ENCODE results near the gene MYL4.
A peak's percentile ranks its signal among the peaks of the same experiment; 100 is the strongest.
"Not testable (repeated sequence)": the region's sequence is repeated elsewhere in the genome, so short reads cannot be mapped to it uniquely, and the experiment has no call there.

MYL4 gene

DNA sequence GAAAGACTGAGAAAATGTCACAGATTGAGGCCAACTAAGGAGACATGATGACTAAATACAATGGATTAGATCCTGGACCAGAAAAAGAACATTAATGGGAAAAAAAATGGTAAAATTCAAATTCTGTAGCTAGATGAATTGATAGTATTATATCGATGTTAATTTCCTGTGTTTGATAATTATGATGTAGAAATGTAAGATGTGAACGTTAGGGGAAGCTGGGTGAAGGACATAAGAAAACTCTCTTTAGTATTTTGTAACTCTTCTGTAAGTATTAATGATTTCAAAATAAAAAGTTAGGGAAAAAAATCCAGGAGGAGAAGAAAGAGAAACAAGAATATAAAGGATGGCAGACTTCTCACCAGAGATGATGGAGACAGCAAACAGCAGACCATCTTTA is 41.7 kb downstream of the MYL4 start:
- no peak for DNase-seq

- DNase-seq = no peak
These were observed 42.3 kb downstream of the MYL4 start for GRCh38 chr17:47251421-47251940.

- DNase-seq = no peak
These were observed 43.1 kb downstream of the MYL4 start for GRCh38 chr17:47252209-47252608.

DNA sequence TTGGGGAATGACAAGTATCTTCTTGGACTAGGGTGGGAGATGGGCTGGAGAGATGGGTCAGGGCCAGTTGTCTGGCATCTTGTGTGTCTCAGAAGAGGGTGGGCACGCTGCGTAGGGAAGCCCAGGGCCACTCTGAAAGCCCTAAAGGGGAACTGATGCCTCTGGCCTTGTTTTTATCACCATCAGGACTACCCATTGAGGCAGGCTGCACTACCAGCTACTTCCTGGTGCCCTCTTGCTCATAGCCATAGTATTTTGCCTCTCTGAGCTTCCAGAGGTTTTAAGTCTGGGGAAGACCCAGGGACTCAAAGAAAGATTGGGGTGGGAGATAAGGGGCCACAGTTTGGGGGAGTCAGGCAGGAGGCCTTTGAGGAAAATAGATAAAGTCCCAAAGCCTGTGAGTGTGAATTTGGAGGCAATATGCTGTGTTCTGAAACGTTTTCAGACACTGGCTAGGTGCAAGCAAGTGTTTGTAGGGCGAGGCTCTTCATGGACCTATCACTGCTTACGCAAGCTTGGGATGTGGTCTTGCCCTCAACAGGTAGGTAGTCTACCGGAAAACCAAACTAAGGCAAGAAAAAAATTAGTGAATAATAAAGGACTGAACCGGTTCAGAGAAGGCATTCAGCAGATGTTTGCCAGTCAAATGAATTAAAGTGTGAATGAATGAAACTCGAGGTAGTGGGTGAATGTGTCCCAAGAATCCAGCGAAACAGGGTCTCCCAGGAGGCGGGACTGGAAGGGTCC is 43.8 kb downstream of the MYL4 start:
- DNase-seq = no peak

DNA sequence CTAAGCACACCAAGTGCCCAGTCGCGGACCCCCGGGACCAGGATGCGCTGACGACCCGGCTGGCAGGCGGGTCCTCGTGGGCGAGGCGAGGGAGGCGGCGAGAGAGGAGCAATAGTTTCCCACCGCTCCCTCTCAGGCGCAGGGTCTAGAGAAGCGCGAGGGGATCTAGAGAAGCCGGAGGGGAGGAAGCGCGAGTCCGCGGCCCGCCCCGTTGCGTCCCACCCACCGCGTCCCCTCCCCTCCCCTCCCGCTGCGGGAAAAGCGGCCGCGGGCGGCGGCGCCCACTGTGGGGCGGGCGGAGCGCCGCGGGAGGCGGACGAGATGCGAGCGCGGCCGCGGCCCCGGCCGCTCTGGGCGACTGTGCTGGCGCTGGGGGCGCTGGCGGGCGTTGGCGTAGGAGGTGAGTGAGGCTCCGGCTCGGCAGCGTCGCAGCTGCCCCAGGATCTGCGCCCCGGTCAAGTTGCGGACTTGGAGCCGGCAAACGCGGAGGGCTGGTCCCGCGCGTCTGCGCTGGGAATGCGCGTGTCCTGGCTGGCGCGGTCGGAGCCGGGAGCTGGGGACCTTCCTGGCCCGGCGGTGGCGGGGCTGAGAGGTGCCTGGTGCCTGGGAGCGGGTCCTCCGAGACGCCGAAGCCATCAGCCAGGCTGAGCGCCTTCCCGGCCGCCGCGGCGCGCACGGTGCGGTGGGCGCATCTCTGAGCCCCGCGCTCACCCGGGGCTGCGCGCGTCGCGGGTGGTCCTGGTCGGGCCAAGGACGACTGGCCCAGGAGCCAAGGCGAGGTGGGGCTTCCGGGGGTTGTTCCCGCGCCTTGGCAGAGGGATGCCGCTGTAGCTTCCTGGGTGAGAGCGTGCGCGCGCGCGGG is 44.6 kb downstream of the MYL4 start, which contains the start of gene ITGB3:
TSS of gene ITGB3 (plus strand) at position 287 of the 862 bp plus-strand sequence. CDS start at position 322, 35 bp downstream.
- peak; percentile 64 for DNase-seq

- no peak for DNase-seq
These were observed 45.3 kb downstream of the MYL4 start for GRCh38 chr17:47254403-47254943.

GRCh38 chr17:47257651-47258339 is 48.6 kb downstream of the MYL4 start:
- no peak for DNase-seq

- DNase-seq = no peak
These were observed 53.4 kb downstream of the MYL4 start for GRCh38 chr17:47262586-47262985.

GRCh38 chr17:47264166-47264565 is 55.0 kb downstream of the MYL4 start:
- DNase-seq = no peak

GRCh38 chr17:47265983-47266541 is 56.9 kb downstream of the MYL4 start:
- DNase-seq = no peak

DNA sequence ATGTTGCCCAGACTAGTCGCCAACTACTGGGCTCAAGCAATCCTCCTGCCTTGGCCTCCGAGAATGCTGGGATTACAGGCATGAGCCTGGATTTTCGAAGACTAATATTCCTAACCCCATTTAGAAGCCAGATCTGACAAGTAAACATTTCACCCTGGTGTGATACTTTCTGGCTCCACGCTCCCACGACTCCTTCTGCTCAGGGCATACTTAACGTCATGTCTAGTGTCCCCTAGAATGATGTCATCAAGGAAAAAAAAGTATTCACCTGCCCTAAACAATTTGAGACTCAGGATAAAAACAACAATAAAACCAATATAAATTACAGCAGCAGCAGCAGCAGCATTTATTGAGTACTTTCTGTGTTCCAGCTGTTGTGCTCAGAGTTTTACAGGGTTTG is 57.6 kb downstream of the MYL4 start:
- no peak for DNase-seq

DNA sequence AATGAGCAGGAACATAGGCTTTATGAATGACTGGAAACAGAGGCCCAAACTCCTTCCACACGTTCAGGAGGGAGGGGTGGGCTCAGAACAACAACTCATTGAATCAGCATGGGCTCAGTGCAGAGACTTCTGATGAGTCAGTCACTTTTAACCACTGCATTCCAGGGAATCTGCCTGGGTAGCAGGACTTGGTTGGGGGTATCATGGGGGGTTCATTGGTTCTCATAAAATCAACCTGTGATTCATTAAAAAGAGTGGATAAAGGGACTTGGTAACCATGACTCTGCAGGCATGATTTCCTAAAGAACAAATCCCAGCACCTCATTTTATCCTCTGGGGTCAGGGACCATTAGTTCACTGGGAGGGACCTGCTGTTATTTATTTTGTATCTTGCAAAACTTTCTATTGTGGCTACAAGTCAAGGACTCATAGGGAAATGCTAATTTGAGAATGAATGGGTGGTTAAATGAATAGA is 58.2 kb downstream of the MYL4 start:
- no peak for DNase-seq

DNA sequence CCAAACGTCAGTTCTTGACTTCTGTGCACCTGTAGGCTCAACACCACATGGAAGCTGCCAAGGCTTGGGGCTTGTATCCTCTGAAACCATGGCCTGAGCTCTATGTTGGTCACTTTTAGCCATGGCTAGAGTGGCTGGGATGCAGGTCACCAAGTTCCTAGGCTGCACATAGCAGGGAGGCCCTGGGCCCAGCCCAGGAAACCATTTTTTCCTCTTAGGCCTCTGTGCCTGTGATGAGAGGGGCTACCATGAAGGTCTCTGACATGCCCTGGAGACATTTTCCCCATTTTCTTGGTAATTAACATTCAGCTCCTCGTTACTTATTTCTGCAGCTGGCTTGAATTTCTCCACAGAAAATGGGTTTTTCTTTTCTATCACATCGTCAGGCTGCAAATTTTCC is 59.8 kb downstream of the MYL4 start:
- DNase-seq = not testable (repeated sequence)

GRCh38 chr17:47269561-47270280 is 60.6 kb downstream of the MYL4 start:
- not testable (repeated sequence) for DNase-seq

GRCh38 chr17:47270946-47271705 is 62.0 kb downstream of the MYL4 start:
- no peak for DNase-seq

DNA sequence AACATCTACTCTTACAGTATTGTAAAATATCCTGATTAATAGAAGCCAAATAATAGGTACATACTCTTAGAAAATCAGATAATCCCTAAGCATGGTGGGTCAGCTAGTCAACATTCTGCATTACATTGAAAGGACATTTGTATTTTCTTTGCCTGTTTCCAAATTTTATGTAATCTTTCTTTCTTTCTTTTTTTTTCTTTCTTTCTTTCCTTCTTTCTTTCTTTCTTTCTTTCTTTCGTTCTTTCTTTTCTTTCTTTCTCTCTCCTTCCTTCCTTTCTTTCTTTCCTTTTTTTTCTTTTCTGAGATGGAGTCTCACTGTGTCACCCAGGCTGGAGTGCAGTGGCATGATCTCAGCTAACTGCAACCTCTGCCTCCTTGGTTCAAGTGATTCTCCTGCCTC is 63.3 kb downstream of the MYL4 start:
- no peak for DNase-seq

DNA sequence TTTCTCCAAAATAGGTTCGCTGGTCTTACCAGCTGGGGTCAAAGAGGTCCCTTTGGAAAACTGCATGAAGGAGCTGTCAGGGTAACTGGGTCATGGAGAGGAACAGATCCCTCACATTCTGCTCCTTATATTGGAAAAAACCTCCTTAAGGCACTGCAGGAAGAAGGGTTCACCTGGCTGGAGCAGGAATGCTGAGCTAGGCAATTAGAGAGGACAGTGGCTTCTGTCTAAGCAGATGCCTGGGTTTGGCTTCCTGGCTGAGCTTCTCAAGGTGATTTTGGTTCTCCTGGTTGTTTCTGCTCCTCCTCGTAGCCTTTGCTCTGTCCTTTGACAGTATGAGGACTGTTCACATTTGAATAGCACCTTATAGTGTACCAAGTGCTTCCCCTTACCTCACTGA is 64.1 kb downstream of the MYL4 start:
- DNase-seq = no peak
